Retina (tissue), 1 donor: ENCODE results near the gene PHF1.
A peak's percentile ranks its signal among the peaks of the same experiment; 100 is the strongest.

Experiments
- DNase-seq: peaks from one replicate; pipeline ENCODE4 v3.0.0-alpha.2; 2016

PHF1 gene

GRCh38 chr6:33418690-33419291 is 8.0 kb downstream of the PHF1 start:
- no peak for DNase-seq

GRCh38 chr6:33419580-33420490 is 9.0 kb downstream of the PHF1 start, which contains the start of gene SYNGAP1:
TSS of gene SYNGAP1 (plus strand) at chr6:33420065. CDS start at chr6:33420265, 200 bp downstream.
- peak; percentile 74 for DNase-seq

GRCh38 chr6:33420491-33421343 is 9.9 kb downstream of the PHF1 start:
- peak; percentile 13 for DNase-seq

GRCh38 chr6:33421344-33421643 is 10.5 kb downstream of the PHF1 start:
- no peak for DNase-seq

- no peak for DNase-seq
Measured at GRCh38 chr6:33423777-33424176, 13.0 kb downstream of the PHF1 start.

- DNase-seq: peak; percentile 40
Measured at GRCh38 chr6:33424855-33425667, 14.2 kb downstream of the PHF1 start.

- peak; percentile 77 for DNase-seq
Measured at GRCh38 chr6:33425668-33426577, 15.1 kb downstream of the PHF1 start.

- peak; percentile 33 for DNase-seq
Measured at GRCh38 chr6:33426590-33427511, 16.0 kb downstream of the PHF1 start.

- peak; percentile 55 for DNase-seq
Measured at GRCh38 chr6:33427585-33428223, 16.9 kb downstream of the PHF1 start.

GRCh38 chr6:33428224-33428965 is 17.6 kb downstream of the PHF1 start:
- DNase-seq: peak; percentile 54

- DNase-seq: peak; percentile 11
Measured at GRCh38 chr6:33428966-33429749, 18.3 kb downstream of the PHF1 start.

- no peak for DNase-seq
Measured at GRCh38 chr6:33429750-33430052, 18.9 kb downstream of the PHF1 start.

- DNase-seq: no peak
Measured at GRCh38 chr6:33430334-33430733, 19.5 kb downstream of the PHF1 start.

GRCh38 chr6:33430991-33431879 is 20.4 kb downstream of the PHF1 start:
- DNase-seq: peak; percentile 81

GRCh38 chr6:33431880-33432541 is 21.2 kb downstream of the PHF1 start:
- no peak for DNase-seq

- DNase-seq: no peak
Measured at GRCh38 chr6:33432546-33432945, 21.7 kb downstream of the PHF1 start.
